K562 (cell line): Measurements from ENCODE around the gene MYH7. TPM values are rescaled to one million over a fixed set of nuclear protein-coding genes. Genes with fewer than 3 reads are reported as not detected.

Experiments used
- ATAC-seq: fragments of 200-7000 bp; cut with Tn5 transposase; 3 replicates; pipeline ENCODE4 v1.9.1; 2020; ENCODE audit warnings: moderate library complexity
- BruUV-seq: library from RNA; stranded (reverse); fragments of 400-500 nt; replicated peaks from 2 replicates; lab custom pipeline; 2021; lab: Mats Ljungman, UMichigan
- CTCF ChIA-PET: fragments of 300-600 bp; formaldehyde crosslinking; extraction: SDS; loops from one replicate; lab custom pipeline; 2021; ENCODE audit warnings: low intra/inter-chr PET ratio; lab: Yijun Ruan, JAX
- POLR2A ChIA-PET: fragments of 300-600, 350-650 bp; sonication (Branson Sonifier 250); formaldehyde crosslinking; extraction: SDS; loops from one replicate; lab custom pipeline; 2021; ENCODE audit warnings: antibody characterized with exemption, inconsistent platforms; lab: Yijun Ruan, JAX
- DNase-seq, 4 experiments: peaks; one replicate each; pipeline versions ENCODE4 v3.0.0 to v3.0.0-alpha.2; 2011 to 2018; ENCODE audit warnings: low spot score in 3 of 4, mixed read lengths in 3 of 4; ENCODE audit errors: extremely low read depth in 1 of 4
- FAIRE-seq: peaks from 2 replicates; lab custom pipeline; 2011; peaks lifted over from hg19 to GRCh38; lab: Jason Lieb, UNC
- H2AFZ ChIP-seq: 2 replicates; pipeline ENCODE4 v1.6.0; 2011; ENCODE audit warnings: low read depth, low read length, control low read depth, inconsistent platforms
- H3K27ac ChIP-seq: fragments of 200-600 bp; 3 replicates; pipeline ENCODE4 v1.8.0; 2011; ENCODE audit warnings: low read depth, mild to moderate bottlenecking, control low read depth, inconsistent platforms, low read length, moderate library complexity, mixed read lengths; ENCODE audit errors: extremely low read depth
- H3K27me3 ChIP-seq, 2 experiments: fragments of 300-600 bp in 1 of 2; 2 replicates in 1 of 2; 3 replicates in 1 of 2; pipeline versions ENCODE4 v1.6.0 to v1.8.0; 2011; ENCODE audit warnings: inconsistent platforms in 2 of 2, low read length in 2 of 2, mild to moderate bottlenecking in 1 of 2, mixed read lengths in 1 of 2, moderate library complexity in 1 of 2; ENCODE audit not compliant: control insufficient read depth in 2 of 2, insufficient read depth in 2 of 2
- H3K36me3 ChIP-seq: fragments of 300-600 bp; 3 replicates; pipeline ENCODE4 v1.8.0; 2011; ENCODE audit warnings: mild to moderate bottlenecking, low read length, inconsistent platforms; ENCODE audit not compliant: control insufficient read depth, insufficient read depth
- H3K4me1 ChIP-seq, 2 experiments: fragments of 200-600 bp in 1 of 2; replicated peaks in 1 of 2; 2 replicates in 1 of 2; 3 replicates in 1 of 2; pipeline versions ENCODE4 v1.5.1 to v1.8.0; 2011; ENCODE audit warnings: inconsistent platforms in 2 of 2, low read length in 2 of 2, mild to moderate bottlenecking in 1 of 2, mixed read lengths in 1 of 2, moderate library complexity in 1 of 2; ENCODE audit not compliant: control insufficient read depth in 2 of 2, insufficient read depth in 2 of 2
- H3K4me2 ChIP-seq: 2 replicates; pipeline ENCODE4 v1.6.1; 2011; ENCODE audit warnings: low read length, control low read depth, inconsistent platforms, mixed read lengths; ENCODE audit not compliant: insufficient read depth
- H3K4me3 ChIP-seq: fragments of 200-600 bp; sonication (generic), shearing (Covaris generic); 2 replicates; pipeline ENCODE4 v1.5.1; 2016; ENCODE audit warnings: control low read depth, inconsistent platforms
- H3K79me2 ChIP-seq: fragments of 200-600 bp; 3 replicates; pipeline ENCODE4 v1.8.0; 2011; ENCODE audit warnings: low read length, inconsistent platforms; ENCODE audit not compliant: control insufficient read depth, insufficient read depth
- H3K9ac ChIP-seq, 2 experiments: 2 replicates each; pipeline versions ENCODE4 v1.6.0 to v1.6.1; 2011; ENCODE audit warnings: low read depth in 2 of 2, low read length in 2 of 2, control low read depth in 1 of 2, inconsistent platforms in 1 of 2, mild to moderate bottlenecking in 1 of 2, mixed read lengths in 1 of 2; ENCODE audit not compliant: insufficient read depth in 1 of 2
- H3K9me1 ChIP-seq: one replicate; pipeline ENCODE4 v1.6.0; 2011; ENCODE audit warnings: inconsistent platforms, mild to moderate bottlenecking, low read length, moderate library complexity; ENCODE audit not compliant: control insufficient read depth, insufficient read depth
- H3K9me3 ChIP-seq: replicated peaks from 2 replicates; pipeline ENCODE4 v1.5.1; 2011; ENCODE audit warnings: low read depth, low read length, inconsistent platforms; ENCODE audit not compliant: control insufficient read depth, insufficient read depth
- H4K20me1 ChIP-seq: replicated peaks from 2 replicates; pipeline ENCODE4 v1.6.1; 2011; ENCODE audit warnings: low read length, inconsistent platforms, mixed read lengths; ENCODE audit not compliant: control insufficient read depth, insufficient read depth
- HOXB6 ChIP-seq: fragments of 250-450 bp; sonication (Bioruptor Pico); IDR thresholded peaks from 2 replicates; pipeline ENCODE4 v1.5.1; 2022; ENCODE audit warnings: mild to moderate bottlenecking, borderline replicate concordance
- NFXL1 ChIP-seq: fragments of 450-650 bp; formaldehyde crosslinking; IDR thresholded peaks from 2 replicates; pipeline ENCODE4 v1.4.0; 2021; ENCODE audit warnings: mild to moderate bottlenecking
- RBBP5 ChIP-seq: fragments of 200-600 bp; sonication (generic); IDR thresholded peaks from 2 replicates; pipeline ENCODE4 v1.6.1; 2012; ENCODE audit warnings: borderline replicate concordance, mild to moderate bottlenecking, low read length, control low read depth, inconsistent platforms; ENCODE audit not compliant: insufficient read depth, poor library complexity, severe bottlenecking
- SAFB ChIP-seq: fragments of 200-400 bp; formaldehyde crosslinking; IDR thresholded peaks from 2 replicates; pipeline ENCODE4 v1.6.1; 2017; ENCODE audit warnings: low read depth, low read length, borderline replicate concordance
- ZNF696 ChIP-seq: fragments of 250-450 bp; sonication (Bioruptor Pico); conservative IDR thresholded peaks from 2 replicates; pipeline ENCODE4 v1.4.0; 2020; ENCODE audit warnings: mild to moderate bottlenecking, moderate library complexity
- ZNF699 ChIP-seq: fragments of 250-450 bp; sonication (Bioruptor Pico); IDR thresholded peaks from 2 replicates; pipeline ENCODE4 v1.8.0; 2021; ENCODE audit warnings: mild to moderate bottlenecking, moderate library complexity; ENCODE audit not compliant: insufficient replicate concordance
- WGBS: fragments of 100-300 bp; shearing (Covaris generic); methylation state at CpG from one replicate; pipeline ENCODE4 v1.1.6; 2016; ENCODE audit warnings: low coverage, mixed read lengths; ENCODE audit not compliant: insufficient coverage; ENCODE audit errors: missing lambda C conversion rate; 5-methylcytosine and 5-hydroxymethylcytosine counted together
- in situ Hi-C: fragments of 300-500 bp; cut with MboI; formaldehyde crosslinking; loops from 4 replicates; pipeline ENCODE4 v1.15.0; 2018; ENCODE audit warnings: inconsistent platforms, mixed read lengths
- intact Hi-C: fragments of 100-400 bp; cut with micrococcal nuclease; formaldehyde crosslinking; loops from 2 replicates; pipeline ENCODE4 v1.14.2; 2022
- polyA plus RNA-seq, 8 experiments: library from polyadenylated mRNA; depleted of rRNA in 4 of 8; stranded (reverse) in 5 of 8; unstranded in 3 of 8; fragments of >200 nt; fragmentation: Nextera tagmentation in 2 of 8; fragmentation: Illumina TruSeq in 1 of 8; extraction: Ambion mirVana in 2 of 8; extraction: Trizol in 1 of 8; gene quantifications; 2 replicates each; pipeline versions ENCODE4 v1.2.1 to v1.2.3, GENCODE V29; 2011 to 2014; ENCODE audit warnings: inconsistent platforms in 1 of 8, missing spikeins in 1 of 8
- total RNA-seq, 7 experiments: library from RNA; depleted of rRNA in 6 of 7; stranded (reverse); fragments of >200 nt in 6 of 7; fragmentation: Illumina TruSeq in 2 of 7; extraction: Trizol in 2 of 7; gene quantifications; 2 replicates each; pipeline versions ENCODE4 v1.2.1 to v1.2.3, GENCODE V29; 2011 to 2021; ENCODE audit warnings: low replicate concordance in 1 of 7

The MYH7 gene
- total and polyA plus RNA-seq, 9 of the 15 experiments (the other 6 are each of a cell fraction or from before 2014, with no cell fraction given): not detected

- Histone ChIP-seq H3K9ac (no peak overlapping the region), H3K4me2 (no peak overlapping the region), H3K4me3 (no peak overlapping the region), H3K36me3 (no peaks in the 10 kb centered on the region), H3K79me2 (no peaks in the 10 kb centered on the region), H3K9me3 (no peaks in the 10 kb centered on the region), H3K9me1 (no peaks in the 10 kb centered on the region), H3K27ac (no peak overlapping the region), H4K20me1 (no peaks in the 10 kb centered on the region), H2AFZ (no peak overlapping the region), H3K27me3 (peaks cover 21 to 82% of the 10 kb centered on the region in 2 experiments; a peak in 4 of 5 replicates), H3K4me1 (peaks cover 0 to 6% of the 10 kb centered on the region in 2 experiments; a peak in 2 of 5 replicates)
- intact Hi-C loops (no loop called here), in situ Hi-C loops (no loop called here)
- TF ChIP-seq ZNF699 (CRISPR knock-in tag) (no peak), ZNF696 (CRISPR knock-in tag) (no peak), NFXL1 (CRISPR knock-in tag) (no peak), RBBP5 (no peak), SAFB (no peak), HOXB6 (CRISPR knock-in tag) (no peak)
- no peak for ATAC-seq
- no peak for DNase-seq
- 0% methylated on average over 4 of the region's 4 CpGs for WGBS
- CTCF ChIA-PET: no interaction called here
- no TSS peak for BruUV-seq
- POLR2A ChIA-PET: interaction anchor here (0.6 to 0.7 kb wide), 2 partner anchors 20 to 26 kb away, joined by 3 read pairs; no protein-coding TSS in a partner anchor
- no peak for FAIRE-seq
Measured at GRCh38 chr14:23406244-23406643, 29.2 kb downstream of the MYH7 start.
